Measurements from ENCODE around the gene NAGA.
"Not testable (repeated sequence)": the region's sequence is repeated elsewhere in the genome, so short reads cannot be mapped to it uniquely, and the experiment has no call there.

Gene NAGA

GRCh38 chr22:42074846-42075676 lies 4.4 kb upstream of the NAGA start:
- DNase-seq: no peak

- peak; percentile 60 for DNase-seq
Measured at GRCh38 chr22:42074132-42074811, 3.7 kb upstream of the NAGA start, which contains the start of gene PHETA2. Gene PHETA2, plus strand, starts transcription at chr22:42074248. Its CDS starts 3,046 bp downstream, at chr22:42077294.

GRCh38 chr22:42073621-42074041 lies 3.0 kb upstream of the NAGA start:
- no peak for DNase-seq

GRCh38 chr22:42072606-42073330 lies 2.2 kb upstream of the NAGA start:
- DNase-seq: peak; percentile 71

GRCh38 chr22:42071508-42071907 lies 896 bp upstream of the NAGA start:
- not testable (repeated sequence) for DNase-seq

GRCh38 chr22:42069801-42070516 lies 653 bp downstream of the NAGA start:
- peak; percentile 56 for DNase-seq

- DNase-seq: no peak
Measured at GRCh38 chr22:42068291-42068690, 2.3 kb downstream of the NAGA start.

GRCh38 chr22:42067671-42068251 lies 2.9 kb downstream of the NAGA start:
- no peak for DNase-seq

GRCh38 chr22:42066937-42067336 lies 3.7 kb downstream of the NAGA start:
- DNase-seq: no peak

GRCh38 chr22:42066126-42066761 lies 4.4 kb downstream of the NAGA start:
- no peak for DNase-seq

GRCh38 chr22:42065438-42066125 lies 5.0 kb downstream of the NAGA start:
- DNase-seq: no peak

GRCh38 chr22:42064629-42065028 lies 6.0 kb downstream of the NAGA start:
- no peak for DNase-seq

GRCh38 chr22:42062506-42063170 lies 8.0 kb downstream of the NAGA start:
- DNase-seq: no peak

- no peak for DNase-seq
Measured at GRCh38 chr22:42061041-42061440, 9.6 kb downstream of the NAGA start.

- no peak for DNase-seq
Measured at GRCh38 chr22:42060489-42060888, 10.1 kb downstream of the NAGA start.

- no peak for DNase-seq
Measured at GRCh38 chr22:42056757-42057511, 13.7 kb downstream of the NAGA start.

GRCh38 chr22:42052765-42053164 lies 17.8 kb downstream of the NAGA start:
- no peak for DNase-seq

- no peak for DNase-seq
Measured at GRCh38 chr22:42050641-42051180, 19.9 kb downstream of the NAGA start.

GRCh38 chr22:42041784-42042183 lies 28.8 kb downstream of the NAGA start:
- no peak for DNase-seq

GRCh38 chr22:42039271-42039670 lies 31.3 kb downstream of the NAGA start:
- no peak for DNase-seq

All from hematopoietic multipotent progenitor cell treated with erythropoietin and hydrocortisone succinate and interleukin-3 and kit ligand, for 6 days (in vitro differentiated cells).